ENCODE data around the gene RAB11A. TPM values are rescaled to one million over a fixed set of nuclear protein-coding genes. Genes with fewer than 3 reads are reported as not detected.

The RAB11A gene
- total and polyA plus RNA-seq, 9 of the 15 experiments (the other 6 are each of a cell fraction or from before 2014, with no cell fraction given) = 129 to 369 (median 245) TPM

GRCh38 chr15:65824031-65824743 is 45.1 kb upstream of the RAB11A start (continued):
- TF ChIP-seq HOMEZ (CRISPR knock-in tag; IDR thresholded peaks at IDR 0.05) (no peak), ZFX (CRISPR knock-in tag; IDR thresholded peaks at IDR 0.05) (0 out of 2 replicates have a peak, but pooled peaks have one; percentile 25), ZNF184 (CRISPR knock-in tag; IDR thresholded peaks at IDR 0.05) (no peak), ZBTB43 (CRISPR knock-in tag; IDR thresholded peaks at IDR 0.05) (no peak)

GRCh38 chr15:65824941-65825544 is 44.2 kb upstream of the RAB11A start:
- FAIRE-seq = peak; percentile 40
- H2AFZ ChIP-seq (ENCODE audit: low read depth, low read length) = no peak overlapping the region

More at GRCh38 chr15:65824941-65825544, 44.2 kb upstream of the RAB11A start:
- no peak overlapping the region for H3K27ac ChIP-seq (ENCODE audit: extremely low read depth, low read depth, low read length)
- BruUV-seq (replicated peaks) = no TSS peak
- ChIA-PET POLR2A (interaction anchor here (1.0 to 1.5 kb wide), 3 partner anchors 11 to 33 kb away, joined by 3 to 7 read pairs (median 6); partner anchors contain the start of gene DENND4A), CTCF (ENCODE audit: low intra/inter-chr PET ratio) (interaction anchor here (0.6 to 1.4 kb wide), 3 partner anchors 47 to 187 kb away, joined by 3 to 4 read pairs (median 3); no protein-coding TSS in a partner anchor)
- H3K9ac ChIP-seq (ENCODE audit: insufficient read depth in 1 of 2, low read depth in 2 of 2, low read length in 2 of 2) = no peak overlapping the region
- H3K9me1 ChIP-seq (ENCODE audit: control insufficient read depth, insufficient read depth, low read length) = no peaks in the 10 kb centered on the region
- H3K79me2 ChIP-seq (ENCODE audit: control insufficient read depth, insufficient read depth, low read length) = no peaks in the 10 kb centered on the region
- no peaks in the 10 kb centered on the region for H3K36me3 ChIP-seq (ENCODE audit: control insufficient read depth, insufficient read depth, low read length)
- H3K4me1 ChIP-seq (replicated peaks in 1 of 2; ENCODE audit: control insufficient read depth in 2 of 2, insufficient read depth in 2 of 2, low read length in 2 of 2) = peaks cover 14 to 24% of the 10 kb centered on the region in 2 experiments; a peak in 4 of 5 replicates
- no peak overlapping the region for H3K4me3 ChIP-seq
- H3K9me3 ChIP-seq (replicated peaks; ENCODE audit: control insufficient read depth, insufficient read depth, low read depth, low read length) = no peaks in the 10 kb centered on the region
- ATAC-seq = no peak
- no peak; the same call in 1 of the 2 replicates for TF ChIP-seq CEBPG (CRISPR knock-in tag; IDR thresholded peaks at IDR 0.05)
- peak; percentile 53 to 55; a peak in 3 of 4 replicates for TF ChIP-seq CEBPG (tag; conservative IDR thresholded peaks at IDR 0.05 in 1 of 2, IDR thresholded peaks at IDR 0.05 in 1 of 2)
- TF ChIP-seq CEBPB (tag; IDR thresholded peaks at IDR 0.05) = peak; percentile 91
- TF ChIP-seq NCOA1 (IDR thresholded peaks at IDR 0.05; ENCODE audit: low read depth) = no peak
- no peak for TF ChIP-seq ZBTB7A (IDR thresholded peaks at IDR 0.05; ENCODE audit: borderline replicate concordance, control insufficient read depth, low read depth, low read length)
- TF ChIP-seq, protein P1, sequence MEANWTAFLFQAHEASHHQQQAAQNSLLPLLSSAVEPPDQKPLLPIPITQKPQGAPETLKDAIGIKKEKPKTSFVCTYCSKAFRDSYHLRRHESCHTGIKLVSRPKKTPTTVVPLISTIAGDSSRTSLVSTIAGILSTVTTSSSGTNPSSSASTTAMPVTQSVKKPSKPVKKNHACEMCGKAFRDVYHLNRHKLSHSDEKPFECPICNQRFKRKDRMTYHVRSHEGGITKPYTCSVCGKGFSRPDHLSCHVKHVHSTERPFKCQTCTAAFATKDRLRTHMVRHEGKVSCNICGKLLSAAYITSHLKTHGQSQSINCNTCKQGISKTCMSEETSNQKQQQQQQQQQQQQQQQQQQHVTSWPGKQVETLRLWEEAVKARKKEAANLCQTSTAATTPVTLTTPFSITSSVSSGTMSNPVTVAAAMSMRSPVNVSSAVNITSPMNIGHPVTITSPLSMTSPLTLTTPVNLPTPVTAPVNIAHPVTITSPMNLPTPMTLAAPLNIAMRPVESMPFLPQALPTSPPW (CRISPR knock-in tag; IDR thresholded peaks at IDR 0.05) = peak; percentile 36; the same call in 1 of the 2 replicates
- no peaks in the 10 kb centered on the region for H4K20me1 ChIP-seq (replicated peaks; ENCODE audit: control insufficient read depth, insufficient read depth, low read length)
- in situ Hi-C loops (cut with MboI) (no loop called here), intact Hi-C loops (cut with micrococcal nuclease) (loop anchor here (2.0 kb wide), 1 partner anchor 32 kb away; the partner anchor contains the start of gene DENND4A)
- WGBS (ENCODE audit: insufficient coverage, low coverage, missing lambda C conversion rate) = 51% methylated on average over 5 of the region's 5 CpGs
- DNase-seq (ENCODE audit: extremely low read depth in 1 of 4, low spot score in 3 of 4) = no peak
- no peaks in the 10 kb centered on the region for H3K27me3 ChIP-seq (ENCODE audit: control insufficient read depth in 2 of 2, insufficient read depth in 2 of 2, low read length in 2 of 2)
- no peak overlapping the region for H3K4me2 ChIP-seq (ENCODE audit: insufficient read depth, low read length)

Measured in K562 (cell line).